Measurements from ENCODE around the gene PALB2.

DNA sequence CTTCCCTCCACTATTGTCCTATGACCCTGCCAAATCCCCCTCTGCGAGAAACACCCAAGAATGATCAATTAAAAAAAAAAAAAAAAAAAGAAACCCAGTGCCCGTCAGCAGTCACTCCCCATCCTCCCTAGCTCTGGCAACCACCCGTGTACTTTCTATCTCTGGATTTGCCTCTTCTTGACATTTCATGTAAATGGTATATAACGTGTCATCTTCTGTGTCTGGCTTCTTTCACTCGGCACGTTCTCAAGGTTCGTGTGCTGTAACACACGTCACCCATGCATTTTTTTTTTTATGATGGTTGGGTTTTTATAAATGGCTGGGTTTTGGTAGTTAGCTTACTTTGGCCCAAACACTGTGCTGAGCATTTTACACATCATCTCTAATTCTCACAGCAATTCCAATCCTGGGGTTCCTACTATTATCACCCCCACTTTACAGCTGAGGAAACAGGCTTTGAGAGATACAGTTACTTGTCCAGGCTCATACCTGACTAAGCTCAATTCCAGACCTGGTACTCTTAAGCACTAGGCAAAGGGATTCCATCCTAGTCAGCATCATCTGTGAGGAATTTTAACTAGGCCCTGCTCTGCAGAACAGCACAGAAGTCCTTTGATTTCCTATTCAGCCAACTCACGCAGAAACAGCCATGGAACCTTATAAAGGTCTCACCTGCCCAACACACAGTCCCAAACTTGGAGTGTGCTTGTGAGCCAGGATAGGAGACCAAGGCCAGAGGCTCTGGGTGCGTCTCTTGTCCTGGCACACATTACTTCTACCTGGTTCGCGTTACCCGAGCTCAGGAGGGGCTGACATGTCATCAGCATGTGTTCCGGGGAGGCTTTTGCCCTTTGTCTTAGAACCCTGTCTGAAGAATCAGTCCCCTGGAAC is 56.7 kb downstream of the PALB2 start:
- TF ChIP-seq CTCF (IDR thresholded peaks at IDR 0.05) (no peak), ZFX (IDR thresholded peaks at IDR 0.05; ENCODE audit: borderline replicate concordance) (no peak)
